Right atrium auricular region (tissue), 2 donors: Measurements from ENCODE around the gene C10orf62. TPM values are rescaled to one million over a fixed set of nuclear protein-coding genes. Genes with fewer than 3 reads are reported as not detected.
"Not testable (repeated sequence)": the region's sequence is repeated elsewhere in the genome, so short reads cannot be mapped to it uniquely, and the experiment has no call there.

Source experiments
- DNase-seq: peaks from one replicate; pipeline ENCODE4 v3.0.0-alpha.2; 2019; ENCODE audit warnings: low spot score
- H3K27ac ChIP-seq, 2 donors: fragments of 200-600 bp; sonication (generic); 1 replicate in 1 of 2; 2 replicates in 1 of 2; pipeline ENCODE4 v1.5.1; 2016 to 2019
- H3K27me3 ChIP-seq, 2 donors: fragments of 200-600 bp; sonication (generic); one replicate each; pipeline versions ENCODE4 v1.5.1 to v1.6.0; 2017 to 2019
- H3K36me3 ChIP-seq: fragments of 200-600 bp; sonication (generic); one replicate; pipeline ENCODE4 v1.5.1; 2016
- H3K4me1 ChIP-seq, 2 donors: fragments of 200-600 bp; sonication (generic); one replicate each; pipeline versions ENCODE4 v1.5.1 to v1.6.0; 2017 to 2019
- H3K4me3 ChIP-seq, 2 donors: fragments of 200-600 bp; sonication (generic); 1 replicate in 1 of 2; 2 replicates in 1 of 2; pipeline ENCODE4 v1.5.1; 2017 to 2019; ENCODE audit warnings: mild to moderate bottlenecking in 1 of 2, moderate library complexity in 1 of 2
- H3K9me3 ChIP-seq, 2 donors: fragments of 200-600 bp; sonication (generic); one replicate each; pipeline ENCODE4 v1.5.1; 2019
- total RNA-seq, 2 donors: library from RNA; depleted of rRNA; stranded (reverse); fragments of >200 nt; gene quantifications; one replicate each; pipeline ENCODE4 v1.1.0, GENCODE V29; 2016
- TF ChIP-seq, protein P1 (sequence below), 2 donors: fragments of 200-600 bp; sonication (generic); IDR thresholded peaks; one replicate each; pipeline ENCODE4 v1.5.1; 2019; ENCODE audit warnings: antibody characterized with exemption in 2 of 2

C10orf62 gene
- total RNA-seq, 2 donors from 2014 or later, result 0.35 to 0.67 TPM

DNA sequence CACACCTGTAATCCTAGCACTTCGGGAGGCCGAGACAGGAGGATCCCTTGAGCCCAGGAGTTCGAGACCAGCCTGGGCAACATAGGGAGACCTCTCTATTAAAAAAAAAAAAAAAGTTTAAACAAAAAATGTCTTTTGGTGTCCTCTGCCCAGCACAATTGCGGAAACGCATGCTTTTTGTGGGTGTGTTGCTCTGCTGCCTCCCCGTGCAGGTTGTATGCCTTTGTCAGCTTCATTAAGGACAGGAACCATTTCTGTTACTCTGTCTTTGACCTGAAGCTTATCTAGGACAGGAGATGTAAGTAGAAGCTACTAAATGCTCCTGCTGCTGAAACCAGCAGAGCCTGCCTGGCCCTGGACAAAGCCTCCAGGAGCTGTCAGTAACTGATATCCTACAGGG, 38.2 kb upstream of the C10orf62 start:
- DNase-seq, result no peak
- no peaks in the 10 kb centered on the region for H3K36me3 ChIP-seq
- no peaks in the 10 kb centered on the region for H3K27me3 ChIP-seq
- no peaks in the 10 kb centered on the region for H3K9me3 ChIP-seq
- H3K27ac ChIP-seq, result no peak overlapping the region
- H3K4me1 ChIP-seq, result peaks cover 0 to 52% of the 10 kb centered on the region in 2 donors
- no peak overlapping the region for H3K4me3 ChIP-seq
- TF ChIP-seq, protein P1, sequence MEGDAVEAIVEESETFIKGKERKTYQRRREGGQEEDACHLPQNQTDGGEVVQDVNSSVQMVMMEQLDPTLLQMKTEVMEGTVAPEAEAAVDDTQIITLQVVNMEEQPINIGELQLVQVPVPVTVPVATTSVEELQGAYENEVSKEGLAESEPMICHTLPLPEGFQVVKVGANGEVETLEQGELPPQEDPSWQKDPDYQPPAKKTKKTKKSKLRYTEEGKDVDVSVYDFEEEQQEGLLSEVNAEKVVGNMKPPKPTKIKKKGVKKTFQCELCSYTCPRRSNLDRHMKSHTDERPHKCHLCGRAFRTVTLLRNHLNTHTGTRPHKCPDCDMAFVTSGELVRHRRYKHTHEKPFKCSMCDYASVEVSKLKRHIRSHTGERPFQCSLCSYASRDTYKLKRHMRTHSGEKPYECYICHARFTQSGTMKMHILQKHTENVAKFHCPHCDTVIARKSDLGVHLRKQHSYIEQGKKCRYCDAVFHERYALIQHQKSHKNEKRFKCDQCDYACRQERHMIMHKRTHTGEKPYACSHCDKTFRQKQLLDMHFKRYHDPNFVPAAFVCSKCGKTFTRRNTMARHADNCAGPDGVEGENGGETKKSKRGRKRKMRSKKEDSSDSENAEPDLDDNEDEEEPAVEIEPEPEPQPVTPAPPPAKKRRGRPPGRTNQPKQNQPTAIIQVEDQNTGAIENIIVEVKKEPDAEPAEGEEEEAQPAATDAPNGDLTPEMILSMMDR (IDR thresholded peaks at IDR 0.05), result no peak

DNA sequence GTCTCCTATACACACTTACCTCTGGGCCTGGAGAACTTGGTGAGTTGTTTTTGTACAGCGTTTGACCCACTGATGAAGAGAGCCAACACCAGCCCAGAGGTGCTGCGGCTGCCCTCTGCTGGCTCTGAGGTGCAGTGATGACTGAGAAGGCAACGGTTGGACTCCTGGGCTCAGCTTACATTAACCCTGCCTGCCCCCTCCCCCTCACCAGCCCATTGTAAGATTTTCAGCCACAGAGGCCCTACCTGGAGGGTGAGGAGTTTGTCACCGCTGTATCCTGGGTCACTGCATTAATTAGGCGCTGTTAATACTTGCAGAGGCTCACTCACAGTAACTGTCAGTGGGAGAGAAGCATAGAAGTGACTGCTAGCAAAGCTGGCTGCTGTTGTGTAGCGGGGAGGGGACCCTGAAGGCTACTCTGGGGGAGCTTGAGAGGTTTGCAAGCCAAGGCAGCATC, 35.9 kb upstream of the C10orf62 start:
- Histone ChIP-seq H3K27ac (no peak overlapping the region), H3K27me3 (no peaks in the 10 kb centered on the region), H3K4me1 (peaks cover 0 to 31% of the 10 kb centered on the region in 2 donors), H3K4me3 (no peak overlapping the region), H3K9me3 (no peaks in the 10 kb centered on the region), H3K36me3 (no peaks in the 10 kb centered on the region)
- peak; percentile 78 for DNase-seq
- TF ChIP-seq, protein P1 (IDR thresholded peaks at IDR 0.05), result peak; percentile 56 to 87

DNA sequence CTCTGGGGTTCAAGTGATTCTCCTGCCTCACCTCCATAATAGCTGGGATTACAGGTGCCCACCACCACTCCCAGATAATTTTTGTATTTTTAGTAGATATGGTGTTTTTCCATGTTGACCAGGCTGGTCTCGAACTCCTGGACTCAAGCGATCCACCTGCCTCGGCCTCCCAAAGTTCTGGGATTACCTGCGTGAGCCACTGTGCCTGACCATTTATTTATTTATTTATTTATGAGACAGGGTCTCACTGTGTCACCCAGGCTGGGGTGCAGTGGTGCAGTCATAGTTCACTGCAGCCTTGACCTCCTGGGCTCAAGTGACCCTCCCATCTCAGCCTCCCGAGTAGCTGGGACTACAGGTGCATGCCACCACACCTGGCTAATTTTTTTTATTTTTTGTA, 35.2 kb upstream of the C10orf62 start:
- peaks cover 0 to 24% of the 10 kb centered on the region in 2 donors for H3K4me1 ChIP-seq
- not testable (repeated sequence) for H3K36me3 ChIP-seq, H3K4me3 ChIP-seq, H3K9me3 ChIP-seq, H3K27ac ChIP-seq, DNase-seq, H3K27me3 ChIP-seq

DNA sequence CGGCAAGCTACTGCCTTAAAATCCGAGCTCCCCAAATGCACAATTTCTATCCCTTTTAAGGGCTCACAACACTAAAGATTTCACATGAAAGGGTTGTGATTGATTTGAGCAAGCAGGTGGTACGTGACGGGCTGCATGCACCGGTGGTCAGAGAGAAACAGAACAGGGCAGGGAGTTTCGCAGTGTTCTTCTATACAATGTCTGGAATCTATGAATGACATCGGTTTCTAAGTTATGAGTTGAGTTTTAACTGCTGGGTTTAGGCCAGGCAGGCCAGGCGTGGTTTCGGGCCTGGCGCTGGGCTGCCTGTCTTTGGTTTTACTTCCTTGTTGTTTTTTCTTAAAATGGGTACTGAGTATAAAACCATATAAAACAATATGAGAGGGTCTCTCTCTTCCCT, 34.0 kb upstream of the C10orf62 start:
- H3K36me3 ChIP-seq, DNase-seq, H3K27ac ChIP-seq, H3K27me3 ChIP-seq, H3K9me3 ChIP-seq, H3K4me3 ChIP-seq: not testable (repeated sequence)
- peaks cover 0 to 12% of the 10 kb centered on the region in 2 donors for H3K4me1 ChIP-seq

DNA sequence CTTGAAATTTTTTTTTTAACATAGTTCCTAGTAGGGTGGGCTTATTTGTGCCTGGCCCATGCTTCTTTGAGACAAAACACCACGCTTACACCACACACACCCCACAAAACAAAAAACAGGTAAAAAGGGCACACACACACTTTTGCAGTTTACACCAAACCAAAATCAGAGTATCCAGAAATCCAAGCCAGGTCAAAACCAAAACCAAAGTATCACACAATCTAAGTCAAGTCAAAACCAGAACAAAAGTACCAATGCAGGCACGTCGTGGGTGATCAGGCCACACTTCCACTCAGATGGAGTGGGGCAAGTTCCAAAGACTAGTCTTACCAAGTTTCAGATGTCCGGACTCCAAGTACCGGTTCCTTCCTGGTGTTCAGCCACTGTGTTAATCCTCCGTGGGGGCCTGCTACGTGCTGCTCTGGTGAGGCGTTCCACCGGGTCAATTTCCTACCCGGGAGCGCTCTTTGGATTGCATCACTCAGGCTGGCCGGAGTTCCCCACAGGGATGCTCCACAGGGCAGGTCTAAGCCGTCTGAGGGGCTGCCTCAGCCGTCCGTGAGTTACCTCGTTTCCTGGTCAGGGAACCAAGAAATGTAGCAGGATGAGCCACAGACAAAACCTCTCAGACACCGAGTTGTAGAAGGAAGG, 28.7 kb upstream of the C10orf62 start:
- H3K4me3 ChIP-seq, result not testable (repeated sequence)

DNA sequence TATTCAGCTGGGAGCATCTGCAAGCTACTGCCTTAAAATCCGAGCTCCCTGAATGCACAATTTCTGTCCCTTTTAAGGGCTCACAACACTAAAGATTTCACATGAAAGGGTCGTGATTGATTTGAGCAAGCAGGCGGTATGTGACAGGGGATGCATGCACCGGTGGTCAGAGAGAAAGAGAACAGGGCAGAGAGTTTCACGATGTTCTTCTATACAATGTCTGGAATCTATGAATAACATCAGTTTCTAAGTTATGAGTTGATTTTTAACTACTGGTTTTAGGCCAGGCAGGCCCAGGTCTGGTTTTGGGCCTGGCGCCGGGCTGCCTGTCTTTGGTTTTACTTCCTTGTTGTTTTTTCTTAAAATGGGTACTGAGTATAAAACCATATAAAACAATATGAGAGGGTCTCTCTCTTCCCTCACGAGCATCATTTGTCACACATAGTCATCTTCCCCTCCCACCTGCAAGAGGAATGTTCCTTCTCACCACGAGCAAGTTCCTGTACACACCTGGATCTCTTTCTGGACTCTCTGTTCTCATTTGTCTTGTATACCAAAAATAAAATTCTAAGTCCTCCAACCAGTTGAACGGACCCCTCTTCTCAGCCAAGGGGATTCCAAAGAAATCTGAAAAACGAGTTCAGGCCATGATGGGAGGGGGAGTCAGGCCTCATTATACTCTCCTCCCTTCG, 28.0 kb upstream of the C10orf62 start:
- DNase-seq, H3K27ac ChIP-seq, H3K36me3 ChIP-seq: not testable (repeated sequence)

More for the DNA sequence above, 28.7 kb upstream of the C10orf62 start:
- not testable (repeated sequence) for H3K9me3 ChIP-seq, DNase-seq, H3K4me1 ChIP-seq, H3K27ac ChIP-seq, H3K27me3 ChIP-seq, H3K36me3 ChIP-seq

DNA sequence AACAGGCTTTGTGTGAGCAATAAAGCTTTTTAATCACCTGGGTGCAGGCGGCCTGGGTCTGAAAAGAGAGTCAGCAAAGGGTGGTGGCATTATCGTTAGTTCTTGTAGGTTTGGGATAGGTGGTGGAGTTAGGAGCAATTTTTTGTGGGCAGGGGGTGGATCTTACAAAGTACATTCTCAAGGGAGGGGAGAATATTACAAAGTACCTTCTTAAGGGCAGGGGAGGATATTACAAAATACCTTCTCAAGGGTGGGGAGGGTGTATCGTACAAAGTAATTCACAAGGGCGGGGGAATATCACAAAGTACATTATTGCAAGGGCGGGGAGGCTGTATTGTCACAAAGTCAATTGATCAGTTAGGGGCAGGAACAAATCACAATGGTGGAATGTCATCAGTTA, 27.2 kb upstream of the C10orf62 start:
- H3K27me3 ChIP-seq, result not testable (repeated sequence)

More for the DNA sequence above, 28.0 kb upstream of the C10orf62 start:
- not testable (repeated sequence) for H3K27me3 ChIP-seq, H3K4me1 ChIP-seq, H3K4me3 ChIP-seq, H3K9me3 ChIP-seq

DNA sequence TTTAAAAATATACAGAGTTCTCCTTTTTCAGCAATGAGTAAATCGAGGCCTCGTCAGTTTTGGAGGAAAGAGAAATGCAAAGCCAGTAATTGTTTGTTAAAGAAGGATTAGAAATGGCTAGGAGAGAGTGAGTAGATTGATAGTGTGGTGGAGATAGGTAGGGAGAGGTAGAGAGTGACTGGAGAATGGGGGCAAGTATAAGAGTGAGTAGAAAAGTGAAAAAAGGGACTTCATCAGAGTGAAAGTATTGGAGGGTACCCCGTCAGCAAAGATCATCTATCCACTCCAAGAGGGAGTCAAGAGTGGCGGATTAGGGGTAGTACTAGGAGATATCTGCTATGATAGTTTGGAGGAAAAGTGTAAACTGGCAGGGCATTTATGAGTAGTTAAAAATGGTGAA, 26.2 kb upstream of the C10orf62 start:
- H3K27me3 ChIP-seq, result no peaks in the 10 kb centered on the region
- no peaks in the 10 kb centered on the region for H3K4me1 ChIP-seq
- H3K36me3 ChIP-seq, result peaks cover 5% of the 10 kb centered on the region
- TF ChIP-seq, protein P1 (IDR thresholded peaks at IDR 0.05), result no peak
- no peak overlapping the region for H3K27ac ChIP-seq
- no peak for DNase-seq
- no peak overlapping the region for H3K4me3 ChIP-seq
- no peaks in the 10 kb centered on the region for H3K9me3 ChIP-seq

More for the DNA sequence above, 27.2 kb upstream of the C10orf62 start:
- not testable (repeated sequence) for H3K4me3 ChIP-seq, H3K4me1 ChIP-seq, H3K36me3 ChIP-seq, H3K9me3 ChIP-seq, DNase-seq, H3K27ac ChIP-seq
